Ectodermal cell (in vitro differentiated cells): Measurements from ENCODE around the gene ARIH2. TPM values are rescaled to one million over a fixed set of nuclear protein-coding genes. Genes with fewer than 3 reads are reported as not detected.

Experiments used
- H3K27ac ChIP-seq: 2 replicates; pipeline ENCODE4 v1.7.0; 2013; ENCODE audit warnings: mild to moderate bottlenecking, low read depth, low read length; ENCODE audit not compliant: insufficient read depth, poor library complexity, severe bottlenecking
- H3K27me3 ChIP-seq: 2 replicates; pipeline ENCODE4 v1.7.0; 2013; ENCODE audit warnings: mild to moderate bottlenecking, low read length; ENCODE audit not compliant: insufficient read depth, control insufficient read depth, poor library complexity, severe bottlenecking
- H3K36me3 ChIP-seq: one replicate; pipeline ENCODE4 v1.7.0; 2013; ENCODE audit warnings: low read length; ENCODE audit not compliant: control insufficient read depth, insufficient read depth
- H3K4me1 ChIP-seq: one replicate; pipeline ENCODE4 v1.7.0; 2013; ENCODE audit warnings: low read length; ENCODE audit not compliant: control insufficient read depth, insufficient read depth
- H3K4me3 ChIP-seq: 2 replicates; pipeline ENCODE4 v1.7.0; 2013; ENCODE audit warnings: low read depth, low read length, control low read depth; ENCODE audit not compliant: insufficient read depth
- H3K9me3 ChIP-seq: 2 replicates; pipeline ENCODE4 v1.7.0; 2013; ENCODE audit warnings: mild to moderate bottlenecking, low read length, moderate library complexity; ENCODE audit not compliant: control insufficient read depth
- WGBS, 2 experiments: methylation state at CpG; one replicate each; pipeline ENCODE4 v1.1.7; 2013; ENCODE audit warnings: missing lambda C conversion rate in 2 of 2; 5-methylcytosine and 5-hydroxymethylcytosine counted together
- polyA plus RNA-seq, 4 experiments: library from polyadenylated mRNA; stranded (reverse); fragments of 50-300 nt; gene quantifications; one replicate each; pipeline ENCODE4 v1.2.3, GENCODE V29; 2013

ARIH2 gene
- polyA plus RNA-seq (2013, experiment 1 of 4), result 108 TPM
- polyA plus RNA-seq (2013, experiment 2 of 4), result 87.3 TPM
- 62.5 TPM for polyA plus RNA-seq (2013, experiment 3 of 4)
- 62.6 TPM for polyA plus RNA-seq (2013, experiment 4 of 4)

DNA sequence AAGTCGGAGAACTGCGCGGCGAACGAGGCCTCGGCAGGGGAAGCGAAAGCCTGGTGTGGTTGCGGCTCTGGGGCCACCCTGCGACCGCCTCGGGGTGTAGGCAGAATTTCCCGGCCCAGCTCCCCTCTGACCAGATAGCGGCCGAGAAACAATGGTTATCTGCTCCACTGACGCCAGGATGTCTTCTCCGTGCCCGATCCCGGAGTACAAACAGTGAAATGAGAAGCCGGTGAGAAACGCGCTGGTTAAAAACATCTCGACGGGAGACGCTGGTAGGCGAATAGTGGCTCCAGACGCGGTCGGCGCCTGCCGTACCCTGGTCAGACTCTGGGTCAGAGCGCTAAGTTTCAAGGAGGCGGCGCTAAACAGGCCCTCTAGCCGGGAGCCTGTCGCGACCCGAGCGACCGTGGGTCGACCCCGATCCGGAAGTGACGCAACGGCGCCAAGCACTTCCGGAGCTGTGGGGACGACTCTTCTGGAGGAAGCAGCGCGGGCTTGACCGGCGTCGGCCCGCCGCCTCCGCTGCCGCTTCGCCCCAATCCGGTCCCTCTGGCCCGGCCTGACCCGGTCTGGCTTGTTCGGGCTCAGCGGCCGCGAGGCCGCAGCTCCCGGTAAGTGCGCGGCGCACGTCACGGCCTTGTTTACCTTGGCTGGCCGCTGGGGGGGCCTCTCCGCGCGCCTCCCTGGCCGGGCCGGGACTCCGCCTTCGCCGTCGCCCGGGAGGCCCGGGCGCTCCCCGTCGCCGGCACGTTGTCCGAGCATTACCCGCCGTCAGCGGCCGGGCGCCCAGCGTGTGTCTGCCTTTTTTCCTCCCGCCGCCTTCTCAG lies at the start of gene ARIH2:
Gene ARIH2 (plus strand): TSS at position 455 of the 827 bp plus-strand sequence. CDS start 8,717 bp downstream, outside the sequence.
- Histone ChIP-seq H3K36me3 (no peaks in the 10 kb centered on the region), H3K4me3 (peak within 1 kb of the TSS; percentile 93), H3K27me3 (no peaks in the 10 kb centered on the region), H3K4me1 (no peaks in the 10 kb centered on the region), H3K9me3 (no peaks in the 10 kb centered on the region), H3K27ac (peak within 1 kb of the TSS; percentile 87)
- 0% methylated on average over 97 of the region's 97 CpGs for WGBS, 2 experiments

DNA sequence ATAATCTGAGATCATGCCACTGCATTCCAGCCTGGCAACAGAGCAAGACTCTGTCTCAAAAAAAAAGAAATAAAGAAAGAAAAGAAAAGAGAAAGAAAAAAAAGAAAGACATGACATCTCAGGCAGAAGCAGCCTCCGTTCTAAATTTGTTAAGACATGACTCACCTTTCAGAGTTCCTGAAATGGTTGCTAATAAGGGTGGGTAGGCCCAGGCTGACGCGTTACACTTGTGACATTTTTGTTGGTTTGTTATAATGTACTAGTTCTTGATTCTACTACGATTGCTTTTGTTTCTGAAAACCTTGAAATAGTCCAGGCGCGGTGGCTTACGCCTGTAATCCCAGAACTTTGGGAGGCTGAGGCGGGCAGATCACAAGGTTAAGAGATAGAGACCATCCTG lies 41.0 kb upstream of the ARIH2 start:
- H3K4me3 ChIP-seq, result no peak overlapping the region
- 94 to 97% methylated on average over 8 of the region's 8 CpGs for WGBS, 2 experiments
- no peaks in the 10 kb centered on the region for H3K4me1 ChIP-seq
- H3K27ac ChIP-seq, result no peak overlapping the region
- no peaks in the 10 kb centered on the region for H3K36me3 ChIP-seq
- H3K27me3 ChIP-seq, result no peaks in the 10 kb centered on the region
- no peaks in the 10 kb centered on the region for H3K9me3 ChIP-seq

DNA sequence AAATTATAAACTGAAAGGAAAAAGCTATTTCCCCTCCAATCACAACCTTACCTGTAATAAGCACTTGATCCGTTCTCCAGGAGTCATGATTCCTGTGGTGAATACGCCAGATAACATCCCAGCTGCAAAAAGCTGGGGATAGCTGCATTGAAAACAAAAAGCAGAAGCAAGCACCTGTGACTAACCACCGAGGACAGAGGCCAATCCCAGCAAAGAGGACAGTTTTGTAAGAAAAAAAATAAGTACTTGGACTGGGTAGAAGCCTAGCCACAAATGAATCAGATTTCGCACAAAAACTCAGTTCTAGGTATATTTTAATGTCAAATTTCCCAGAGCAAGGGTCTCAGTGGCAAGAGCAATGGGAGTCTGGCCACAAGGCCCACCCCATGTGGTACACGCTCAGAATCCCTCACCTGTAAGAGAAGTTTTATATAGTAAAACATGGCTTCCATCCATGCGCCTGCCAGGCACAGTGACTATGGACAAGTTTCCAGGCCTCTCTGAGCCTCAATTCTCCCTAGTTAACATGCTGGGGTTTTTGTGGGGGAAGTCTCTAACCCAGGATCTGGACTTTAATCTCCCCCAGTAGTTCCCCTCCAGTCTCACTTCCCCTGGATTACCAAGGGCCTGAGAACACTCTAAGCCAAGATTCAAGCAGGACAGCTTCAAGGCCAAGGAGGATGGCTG lies 39.2 kb upstream of the ARIH2 start:
- H3K27ac ChIP-seq, result no peak overlapping the region
- H3K36me3 ChIP-seq, result no peaks in the 10 kb centered on the region
- no peaks in the 10 kb centered on the region for H3K4me1 ChIP-seq
- 91 to 96% methylated on average over 6 of the region's 6 CpGs for WGBS, 2 experiments
- H3K4me3 ChIP-seq, result no peak overlapping the region
- H3K9me3 ChIP-seq, result no peaks in the 10 kb centered on the region
- H3K27me3 ChIP-seq, result no peaks in the 10 kb centered on the region

GRCh38 chr3:48879994-48880377 lies 38.7 kb upstream of the ARIH2 start:
- 84 to 92% methylated on average over 6 of the region's 6 CpGs for WGBS, 2 experiments
- Histone ChIP-seq H3K27ac (no peak overlapping the region), H3K4me3 (no peak overlapping the region), H3K36me3 (no peaks in the 10 kb centered on the region), H3K9me3 (no peaks in the 10 kb centered on the region), H3K27me3 (no peaks in the 10 kb centered on the region), H3K4me1 (no peaks in the 10 kb centered on the region)

- H3K4me3 ChIP-seq, result no peak overlapping the region
- no peaks in the 10 kb centered on the region for H3K27me3 ChIP-seq
- WGBS, 2 experiments, result 92 to 93% methylated on average over 3 of the region's 3 CpGs
- H3K36me3 ChIP-seq, result no peaks in the 10 kb centered on the region
- H3K4me1 ChIP-seq, result no peaks in the 10 kb centered on the region
- H3K27ac ChIP-seq, result no peak overlapping the region
- H3K9me3 ChIP-seq, result no peaks in the 10 kb centered on the region
Measured at GRCh38 chr3:48881006-48881405, 37.6 kb upstream of the ARIH2 start.

- Histone ChIP-seq H3K27ac (no peak overlapping the region), H3K36me3 (no peaks in the 10 kb centered on the region), H3K4me3 (no peak overlapping the region), H3K9me3 (no peaks in the 10 kb centered on the region), H3K4me1 (no peaks in the 10 kb centered on the region), H3K27me3 (no peaks in the 10 kb centered on the region)
- WGBS, 2 experiments, result 88 to 93% methylated on average over 5 of the region's 5 CpGs
Measured at GRCh38 chr3:48881652-48882114, 37.0 kb upstream of the ARIH2 start.

DNA sequence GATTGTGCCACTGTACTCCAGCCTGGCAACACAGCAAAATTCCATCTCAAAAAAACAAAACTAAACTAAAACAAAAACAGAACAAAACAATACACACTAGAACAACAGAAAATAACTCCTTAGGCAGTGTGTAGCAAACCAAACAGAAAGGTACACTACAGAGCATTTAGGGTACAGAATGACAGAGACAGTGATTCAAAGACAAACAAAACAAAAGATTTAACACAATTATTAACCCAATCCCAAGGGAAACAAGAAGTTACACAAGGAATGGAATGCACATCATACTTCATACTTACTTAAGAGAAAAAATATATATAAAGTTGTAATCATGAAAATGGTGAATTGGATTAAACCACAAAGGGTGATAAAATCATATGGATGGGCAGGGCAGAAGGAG lies 32.9 kb upstream of the ARIH2 start:
- Histone ChIP-seq H3K27me3 (no peaks in the 10 kb centered on the region), H3K4me3 (no peak overlapping the region), H3K9me3 (no peaks in the 10 kb centered on the region), H3K27ac (no peak overlapping the region), H3K4me1 (no peaks in the 10 kb centered on the region), H3K36me3 (no peaks in the 10 kb centered on the region)

DNA sequence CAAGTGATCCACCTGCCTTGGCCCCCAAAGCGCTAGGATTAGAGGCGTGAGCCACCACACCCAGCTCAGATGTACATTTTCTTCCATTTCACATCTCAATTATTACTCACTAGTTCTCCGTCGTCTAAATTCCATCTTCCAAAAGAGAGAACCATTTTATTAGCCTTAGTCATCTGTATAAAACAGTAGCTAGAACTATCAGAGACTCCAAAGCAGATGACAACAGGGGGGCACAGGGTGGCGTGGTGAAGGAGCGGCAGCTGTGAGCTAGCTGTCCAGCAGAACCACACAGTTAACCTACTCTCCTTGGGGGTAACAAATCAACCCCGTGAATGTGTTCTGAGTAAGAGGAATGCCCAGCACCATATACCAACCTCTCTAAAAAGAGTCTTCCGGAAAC lies 27.0 kb upstream of the ARIH2 start:
- no peak overlapping the region for H3K27ac ChIP-seq
- no peaks in the 10 kb centered on the region for H3K36me3 ChIP-seq
- no peaks in the 10 kb centered on the region for H3K27me3 ChIP-seq
- WGBS, 2 experiments, result 95% methylated on average over 8 of the region's 8 CpGs
- H3K9me3 ChIP-seq, result no peaks in the 10 kb centered on the region
- no peak overlapping the region for H3K4me3 ChIP-seq
- H3K4me1 ChIP-seq, result no peaks in the 10 kb centered on the region

- 95% methylated on average over 6 of the region's 6 CpGs for WGBS, 2 experiments
- Histone ChIP-seq H3K27ac (no peak overlapping the region), H3K27me3 (no peaks in the 10 kb centered on the region), H3K4me1 (peaks cover 7% of the 10 kb centered on the region), H3K4me3 (no peak overlapping the region), H3K9me3 (no peaks in the 10 kb centered on the region), H3K36me3 (no peaks in the 10 kb centered on the region)
Measured at GRCh38 chr3:48894516-48894915, 24.1 kb upstream of the ARIH2 start.

- Histone ChIP-seq H3K9me3 (no peaks in the 10 kb centered on the region), H3K4me3 (no peak overlapping the region), H3K36me3 (no peaks in the 10 kb centered on the region), H3K4me1 (peaks cover 7% of the 10 kb centered on the region), H3K27me3 (no peaks in the 10 kb centered on the region), H3K27ac (no peak overlapping the region)
- 89 to 91% methylated on average over 2 of the region's 2 CpGs for WGBS, 2 experiments
Measured at GRCh38 chr3:48896936-48897335, 21.7 kb upstream of the ARIH2 start.
